Measurements from ENCODE around the gene COBL.

Gene COBL

GRCh38 chr7:51226916-51227535, 89.6 kb downstream of the COBL start:
- 93 to 95% methylated on average over 10 of the region's 10 CpGs for WGBS, 2 experiments
- Histone ChIP-seq H3K9me3 (ENCODE audit: control insufficient read depth, low read length) (no peaks in the 10 kb centered on the region), H3K27me3 (ENCODE audit: control insufficient read depth, insufficient read depth, low read length, poor library complexity, severe bottlenecking) (no peaks in the 10 kb centered on the region), H3K4me3 (ENCODE audit: insufficient read depth, low read depth, low read length) (no peak overlapping the region), H3K36me3 (ENCODE audit: control insufficient read depth, insufficient read depth, low read length) (no peaks in the 10 kb centered on the region), H3K4me1 (ENCODE audit: control insufficient read depth, insufficient read depth, low read length) (peaks cover 13% of the 10 kb centered on the region), H3K27ac (ENCODE audit: insufficient read depth, low read depth, low read length, poor library complexity, severe bottlenecking) (no peak overlapping the region)

GRCh38 chr7:51226063-51226755, 90.4 kb downstream of the COBL start:
- no peak overlapping the region for H3K4me3 ChIP-seq (ENCODE audit: insufficient read depth, low read depth, low read length)
- H3K27me3 ChIP-seq (ENCODE audit: control insufficient read depth, insufficient read depth, low read length, poor library complexity, severe bottlenecking): no peaks in the 10 kb centered on the region
- 82 to 86% methylated on average over 8 of the region's 8 CpGs for WGBS, 2 experiments
- no peaks in the 10 kb centered on the region for H3K9me3 ChIP-seq (ENCODE audit: control insufficient read depth, low read length)
- no peaks in the 10 kb centered on the region for H3K36me3 ChIP-seq (ENCODE audit: control insufficient read depth, insufficient read depth, low read length)
- H3K4me1 ChIP-seq (ENCODE audit: control insufficient read depth, insufficient read depth, low read length): peaks cover 13% of the 10 kb centered on the region
- no peak overlapping the region for H3K27ac ChIP-seq (ENCODE audit: insufficient read depth, low read depth, low read length, poor library complexity, severe bottlenecking)

GRCh38 chr7:51224811-51225595, 91.6 kb downstream of the COBL start:
- Histone ChIP-seq H3K27ac (ENCODE audit: insufficient read depth, low read depth, low read length, poor library complexity, severe bottlenecking) (no peak overlapping the region), H3K4me1 (ENCODE audit: control insufficient read depth, insufficient read depth, low read length) (peaks cover 13% of the 10 kb centered on the region), H3K9me3 (ENCODE audit: control insufficient read depth, low read length) (no peaks in the 10 kb centered on the region), H3K36me3 (ENCODE audit: control insufficient read depth, insufficient read depth, low read length) (no peaks in the 10 kb centered on the region), H3K4me3 (ENCODE audit: insufficient read depth, low read depth, low read length) (no peak overlapping the region), H3K27me3 (ENCODE audit: control insufficient read depth, insufficient read depth, low read length, poor library complexity, severe bottlenecking) (no peaks in the 10 kb centered on the region)
- WGBS, 2 experiments: 80% methylated on average over 17 of the region's 17 CpGs

GRCh38 chr7:51223505-51223904, 93.1 kb downstream of the COBL start:
- Histone ChIP-seq H3K27me3 (ENCODE audit: control insufficient read depth, insufficient read depth, low read length, poor library complexity, severe bottlenecking) (no peaks in the 10 kb centered on the region), H3K9me3 (ENCODE audit: control insufficient read depth, low read length) (no peaks in the 10 kb centered on the region), H3K4me3 (ENCODE audit: insufficient read depth, low read depth, low read length) (no peak overlapping the region), H3K4me1 (ENCODE audit: control insufficient read depth, insufficient read depth, low read length) (peaks cover 5% of the 10 kb centered on the region), H3K36me3 (ENCODE audit: control insufficient read depth, insufficient read depth, low read length) (no peaks in the 10 kb centered on the region), H3K27ac (ENCODE audit: insufficient read depth, low read depth, low read length, poor library complexity, severe bottlenecking) (no peak overlapping the region)
- WGBS, 2 experiments: 95% methylated on average over 2 of the region's 2 CpGs

- Histone ChIP-seq H3K4me1 (ENCODE audit: control insufficient read depth, insufficient read depth, low read length) (peaks cover 5% of the 10 kb centered on the region), H3K9me3 (ENCODE audit: control insufficient read depth, low read length) (no peaks in the 10 kb centered on the region), H3K27me3 (ENCODE audit: control insufficient read depth, insufficient read depth, low read length, poor library complexity, severe bottlenecking) (no peaks in the 10 kb centered on the region), H3K36me3 (ENCODE audit: control insufficient read depth, insufficient read depth, low read length) (no peaks in the 10 kb centered on the region), H3K27ac (ENCODE audit: insufficient read depth, low read depth, low read length, poor library complexity, severe bottlenecking) (no peak overlapping the region), H3K4me3 (ENCODE audit: insufficient read depth, low read depth, low read length) (no peak overlapping the region)
- 89 to 91% methylated on average over 8 to 10 of the region's 10 CpGs for WGBS, 2 experiments
Observed at GRCh38 chr7:51222916-51223315, 93.7 kb downstream of the COBL start.

- H3K36me3 ChIP-seq (ENCODE audit: control insufficient read depth, insufficient read depth, low read length): no peaks in the 10 kb centered on the region
- WGBS, 2 experiments: 94% methylated on average over 11 of the region's 11 CpGs
- H3K9me3 ChIP-seq (ENCODE audit: control insufficient read depth, low read length): no peaks in the 10 kb centered on the region
- H3K27me3 ChIP-seq (ENCODE audit: control insufficient read depth, insufficient read depth, low read length, poor library complexity, severe bottlenecking): no peaks in the 10 kb centered on the region
- peaks cover 5% of the 10 kb centered on the region for H3K4me1 ChIP-seq (ENCODE audit: control insufficient read depth, insufficient read depth, low read length)
- H3K27ac ChIP-seq (ENCODE audit: insufficient read depth, low read depth, low read length, poor library complexity, severe bottlenecking): no peak overlapping the region
- no peak overlapping the region for H3K4me3 ChIP-seq (ENCODE audit: insufficient read depth, low read depth, low read length)
Observed at GRCh38 chr7:51220226-51220625, 96.4 kb downstream of the COBL start.

- Histone ChIP-seq H3K36me3 (ENCODE audit: control insufficient read depth, insufficient read depth, low read length) (no peaks in the 10 kb centered on the region), H3K9me3 (ENCODE audit: control insufficient read depth, low read length) (no peaks in the 10 kb centered on the region), H3K4me3 (ENCODE audit: insufficient read depth, low read depth, low read length) (no peak overlapping the region), H3K27ac (ENCODE audit: insufficient read depth, low read depth, low read length, poor library complexity, severe bottlenecking) (no peak overlapping the region), H3K27me3 (ENCODE audit: control insufficient read depth, insufficient read depth, low read length, poor library complexity, severe bottlenecking) (no peaks in the 10 kb centered on the region), H3K4me1 (ENCODE audit: control insufficient read depth, insufficient read depth, low read length) (no peaks in the 10 kb centered on the region)
- 90 to 91% methylated on average over 18 of the region's 18 CpGs for WGBS, 2 experiments
Observed at GRCh38 chr7:51219261-51219988, 97.2 kb downstream of the COBL start.

GRCh38 chr7:51217804-51218203, 98.8 kb downstream of the COBL start:
- no peaks in the 10 kb centered on the region for H3K4me1 ChIP-seq (ENCODE audit: control insufficient read depth, insufficient read depth, low read length)
- H3K4me3 ChIP-seq (ENCODE audit: insufficient read depth, low read depth, low read length): no peak overlapping the region
- WGBS, 2 experiments: 90 to 92% methylated on average over 6 of the region's 6 CpGs
- H3K27me3 ChIP-seq (ENCODE audit: control insufficient read depth, insufficient read depth, low read length, poor library complexity, severe bottlenecking): no peaks in the 10 kb centered on the region
- H3K9me3 ChIP-seq (ENCODE audit: control insufficient read depth, low read length): no peaks in the 10 kb centered on the region
- H3K27ac ChIP-seq (ENCODE audit: insufficient read depth, low read depth, low read length, poor library complexity, severe bottlenecking): no peak overlapping the region
- no peaks in the 10 kb centered on the region for H3K36me3 ChIP-seq (ENCODE audit: control insufficient read depth, insufficient read depth, low read length)

- 90 to 92% methylated on average over 6 of the region's 7 CpGs for WGBS, 2 experiments
- Histone ChIP-seq H3K27me3 (ENCODE audit: control insufficient read depth, insufficient read depth, low read length, poor library complexity, severe bottlenecking) (no peaks in the 10 kb centered on the region), H3K36me3 (ENCODE audit: control insufficient read depth, insufficient read depth, low read length) (no peaks in the 10 kb centered on the region), H3K9me3 (ENCODE audit: control insufficient read depth, low read length) (no peaks in the 10 kb centered on the region), H3K4me3 (ENCODE audit: insufficient read depth, low read depth, low read length) (no peak overlapping the region), H3K27ac (ENCODE audit: insufficient read depth, low read depth, low read length, poor library complexity, severe bottlenecking) (no peak overlapping the region), H3K4me1 (ENCODE audit: control insufficient read depth, insufficient read depth, low read length) (no peaks in the 10 kb centered on the region)
Observed at GRCh38 chr7:51214098-51214497, 102.5 kb downstream of the COBL start.

GRCh38 chr7:51213618-51214017, 103.0 kb downstream of the COBL start:
- Histone ChIP-seq H3K4me3 (ENCODE audit: insufficient read depth, low read depth, low read length) (no peak overlapping the region), H3K27me3 (ENCODE audit: control insufficient read depth, insufficient read depth, low read length, poor library complexity, severe bottlenecking) (no peaks in the 10 kb centered on the region), H3K4me1 (ENCODE audit: control insufficient read depth, insufficient read depth, low read length) (no peaks in the 10 kb centered on the region), H3K27ac (ENCODE audit: insufficient read depth, low read depth, low read length, poor library complexity, severe bottlenecking) (no peak overlapping the region), H3K36me3 (ENCODE audit: control insufficient read depth, insufficient read depth, low read length) (no peaks in the 10 kb centered on the region), H3K9me3 (ENCODE audit: control insufficient read depth, low read length) (no peaks in the 10 kb centered on the region)
- WGBS, 2 experiments: 84 to 86% methylated on average over 9 of the region's 9 CpGs
